Measurements from ENCODE around the gene CD177. TPM values are rescaled to one million over a fixed set of nuclear protein-coding genes. Genes with fewer than 3 reads are reported as not detected.
"Not testable (repeated sequence)": the region's sequence is repeated elsewhere in the genome, so short reads cannot be mapped to it uniquely, and the experiment has no call there.

Gene CD177
- total RNA-seq, 1 donor: 0.86 TPM

GRCh38 chr19:43351998-43352746, 1.3 kb upstream of the CD177 start:
- no peak overlapping the region for H3K4me3 ChIP-seq (ENCODE audit: low read depth, low read length)
- TF ChIP-seq, protein P1, sequence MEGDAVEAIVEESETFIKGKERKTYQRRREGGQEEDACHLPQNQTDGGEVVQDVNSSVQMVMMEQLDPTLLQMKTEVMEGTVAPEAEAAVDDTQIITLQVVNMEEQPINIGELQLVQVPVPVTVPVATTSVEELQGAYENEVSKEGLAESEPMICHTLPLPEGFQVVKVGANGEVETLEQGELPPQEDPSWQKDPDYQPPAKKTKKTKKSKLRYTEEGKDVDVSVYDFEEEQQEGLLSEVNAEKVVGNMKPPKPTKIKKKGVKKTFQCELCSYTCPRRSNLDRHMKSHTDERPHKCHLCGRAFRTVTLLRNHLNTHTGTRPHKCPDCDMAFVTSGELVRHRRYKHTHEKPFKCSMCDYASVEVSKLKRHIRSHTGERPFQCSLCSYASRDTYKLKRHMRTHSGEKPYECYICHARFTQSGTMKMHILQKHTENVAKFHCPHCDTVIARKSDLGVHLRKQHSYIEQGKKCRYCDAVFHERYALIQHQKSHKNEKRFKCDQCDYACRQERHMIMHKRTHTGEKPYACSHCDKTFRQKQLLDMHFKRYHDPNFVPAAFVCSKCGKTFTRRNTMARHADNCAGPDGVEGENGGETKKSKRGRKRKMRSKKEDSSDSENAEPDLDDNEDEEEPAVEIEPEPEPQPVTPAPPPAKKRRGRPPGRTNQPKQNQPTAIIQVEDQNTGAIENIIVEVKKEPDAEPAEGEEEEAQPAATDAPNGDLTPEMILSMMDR (IDR thresholded peaks at IDR 0.05; ENCODE audit: insufficient read depth, low read depth, low read length): no peak
- no peak for DNase-seq (ENCODE audit: low read depth)

DNA sequence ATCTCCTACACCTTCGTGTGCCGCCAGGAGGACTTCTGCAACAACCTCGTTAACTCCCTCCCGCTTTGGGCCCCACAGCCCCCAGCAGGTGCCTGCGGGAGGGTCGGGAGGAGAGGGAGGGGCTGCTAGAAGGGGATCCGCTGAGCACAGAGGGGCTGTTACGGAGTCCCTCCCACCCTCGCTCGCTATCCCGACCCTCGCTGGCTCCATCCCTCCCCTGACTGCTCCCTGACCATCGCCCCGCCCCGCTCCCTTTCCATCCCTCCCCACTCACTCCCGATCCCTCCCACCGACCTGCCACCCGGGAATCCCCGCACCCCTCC, 780 bp downstream of the CD177 start:
- H3K4me3 ChIP-seq (ENCODE audit: low read depth, low read length): no peak overlapping the region
- DNase-seq (ENCODE audit: low read depth): no peak
- TF ChIP-seq, protein P1 (IDR thresholded peaks at IDR 0.05; ENCODE audit: insufficient read depth, low read depth, low read length): no peak

DNA sequence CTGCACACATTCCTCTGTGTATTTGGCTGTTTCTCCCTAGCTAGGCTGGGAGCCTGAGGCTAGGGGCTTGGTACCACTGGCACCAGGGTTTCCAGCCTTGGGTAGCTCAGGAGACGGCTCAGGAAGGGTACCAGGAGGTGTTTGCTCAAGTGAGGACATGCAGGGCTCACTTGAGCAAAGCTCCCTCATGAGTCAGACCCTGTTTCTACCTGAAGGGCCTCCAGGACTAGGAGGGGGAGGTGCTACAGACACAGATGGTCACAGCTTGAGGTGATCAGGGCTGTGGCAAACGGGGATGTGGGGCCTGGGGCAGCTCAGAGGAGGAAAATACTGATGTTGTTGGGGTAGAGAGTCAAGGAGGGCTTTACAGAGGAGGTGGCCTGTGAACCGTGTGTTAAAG, 3.3 kb downstream of the CD177 start:
- H3K4me3 ChIP-seq (ENCODE audit: low read depth, low read length); DNase-seq (ENCODE audit: low read depth): not testable (repeated sequence)

DNA sequence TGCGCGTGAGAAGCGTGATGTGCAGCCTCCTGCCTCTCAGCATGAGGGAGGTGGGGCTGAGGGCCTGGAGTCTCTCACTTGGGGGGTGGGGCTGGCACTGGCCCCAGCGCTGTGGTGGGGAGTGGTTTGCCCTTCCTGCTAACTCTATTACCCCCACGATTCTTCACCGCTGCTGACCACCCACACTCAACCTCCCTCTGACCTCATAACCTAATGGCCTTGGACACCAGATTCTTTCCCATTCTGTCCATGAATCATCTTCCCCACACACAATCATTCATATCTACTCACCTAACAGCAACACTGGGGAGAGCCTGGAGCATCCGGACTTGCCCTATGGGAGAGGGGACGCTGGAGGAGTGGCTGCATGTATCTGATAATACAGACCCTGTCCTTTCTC, 8.7 kb downstream of the CD177 start:
- H3K4me3 ChIP-seq (ENCODE audit: low read depth, low read length): no peak overlapping the region
- peak; percentile 11 for DNase-seq (ENCODE audit: low read depth)
- TF ChIP-seq, protein P1 (IDR thresholded peaks at IDR 0.05; ENCODE audit: insufficient read depth, low read depth, low read length): no peak

DNA sequence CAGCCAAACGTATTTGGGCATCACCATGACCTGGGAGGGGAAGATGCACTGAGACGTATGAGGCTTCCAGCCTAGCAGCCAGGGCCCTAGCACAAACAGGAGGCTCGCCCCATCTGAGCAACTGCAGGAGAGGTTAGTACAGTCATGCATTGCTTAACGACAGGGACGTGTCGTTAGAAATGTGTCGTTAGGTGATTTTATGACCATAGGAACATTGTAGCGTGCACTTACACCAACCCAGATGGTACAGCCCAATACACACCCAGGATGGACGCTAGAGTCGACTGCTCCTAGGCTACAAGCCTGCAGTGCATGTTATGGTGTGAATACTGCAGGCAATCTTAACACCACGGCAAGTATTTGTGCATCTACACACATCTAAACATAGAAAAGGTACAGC, 9.3 kb downstream of the CD177 start:
- TF ChIP-seq, protein P1 (IDR thresholded peaks at IDR 0.05; ENCODE audit: insufficient read depth, low read depth, low read length): no peak
- H3K4me3 ChIP-seq (ENCODE audit: low read depth, low read length): no peak overlapping the region
- no peak for DNase-seq (ENCODE audit: low read depth)

GRCh38 chr19:43365677-43366076, 12.2 kb downstream of the CD177 start:
- H3K4me3 ChIP-seq (ENCODE audit: low read depth, low read length); DNase-seq (ENCODE audit: low read depth): not testable (repeated sequence)

- TF ChIP-seq, protein P1 (IDR thresholded peaks at IDR 0.05; ENCODE audit: insufficient read depth, low read depth, low read length): no peak
- DNase-seq (ENCODE audit: low read depth): no peak
- H3K4me3 ChIP-seq (ENCODE audit: low read depth, low read length): no peak overlapping the region
Measured at GRCh38 chr19:43367822-43368221, 14.3 kb downstream of the CD177 start.

- DNase-seq (ENCODE audit: low read depth); H3K4me3 ChIP-seq (ENCODE audit: low read depth, low read length): not testable (repeated sequence)
Measured at GRCh38 chr19:43368897-43369296, 15.4 kb downstream of the CD177 start.

All from fibroblast of villous mesenchyme (primary cell).